C1 segment of cervical spinal cord (tissue), 14 donors: ENCODE results near the gene ADD1.
"Not testable (repeated sequence)": the region's sequence is repeated elsewhere in the genome, so short reads cannot be mapped to it uniquely, and the experiment has no call there.

ENCODE experiments used
- DNase-seq, 14 donors: peaks; one replicate each; lab custom pipeline; 2025; lab: John Stamatoyannopoulos, UW

The ADD1 gene

GRCh38 chr4:2944586-2945526, 101.2 kb downstream of the ADD1 start:
- DNase-seq: no peak

DNA sequence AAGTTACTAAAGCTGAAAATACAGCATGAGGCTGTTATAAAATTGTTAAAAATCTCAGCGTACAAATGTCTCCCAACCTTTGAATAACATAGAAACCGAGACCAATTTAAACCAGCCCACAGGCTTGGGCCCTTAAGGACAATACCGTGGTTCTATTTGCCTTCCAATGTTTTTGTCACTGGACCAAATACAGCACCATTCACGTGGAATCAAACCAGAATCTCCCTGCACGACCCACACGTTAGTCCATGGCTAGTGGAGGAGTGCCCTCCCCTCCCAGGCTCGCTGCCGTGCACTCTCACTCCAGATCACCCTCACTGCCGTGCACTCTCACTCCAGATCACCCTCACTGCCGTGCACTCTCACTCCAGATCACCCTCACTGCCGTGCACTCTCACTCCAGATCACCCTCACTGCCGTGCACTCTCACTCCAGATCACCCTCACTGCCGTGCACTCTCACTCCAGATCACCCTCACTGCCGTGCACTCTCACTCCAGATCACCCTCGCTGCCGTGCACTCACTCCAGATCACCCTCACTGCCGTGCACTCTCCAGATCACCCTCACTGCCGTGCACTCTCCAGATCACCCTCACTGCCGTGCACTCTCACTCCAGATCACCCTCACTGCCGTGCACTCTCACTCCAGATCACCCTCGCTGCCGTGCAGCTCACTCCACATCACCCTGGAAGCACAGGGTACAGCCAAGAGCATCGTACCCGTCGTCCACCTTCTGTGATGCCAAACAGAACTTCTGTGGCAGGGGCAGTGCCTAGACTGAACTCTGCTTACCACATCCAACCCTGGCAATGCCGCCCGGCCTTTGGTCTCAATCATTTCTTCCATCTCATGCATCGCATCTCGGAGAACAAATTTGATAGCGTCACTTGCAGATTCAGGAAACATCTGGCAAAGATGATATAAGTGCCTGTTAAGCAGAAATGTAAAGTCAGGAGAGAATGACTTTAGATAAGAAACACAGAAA, 102.3 kb downstream of the ADD1 start:
- not testable (repeated sequence) for DNase-seq

DNA sequence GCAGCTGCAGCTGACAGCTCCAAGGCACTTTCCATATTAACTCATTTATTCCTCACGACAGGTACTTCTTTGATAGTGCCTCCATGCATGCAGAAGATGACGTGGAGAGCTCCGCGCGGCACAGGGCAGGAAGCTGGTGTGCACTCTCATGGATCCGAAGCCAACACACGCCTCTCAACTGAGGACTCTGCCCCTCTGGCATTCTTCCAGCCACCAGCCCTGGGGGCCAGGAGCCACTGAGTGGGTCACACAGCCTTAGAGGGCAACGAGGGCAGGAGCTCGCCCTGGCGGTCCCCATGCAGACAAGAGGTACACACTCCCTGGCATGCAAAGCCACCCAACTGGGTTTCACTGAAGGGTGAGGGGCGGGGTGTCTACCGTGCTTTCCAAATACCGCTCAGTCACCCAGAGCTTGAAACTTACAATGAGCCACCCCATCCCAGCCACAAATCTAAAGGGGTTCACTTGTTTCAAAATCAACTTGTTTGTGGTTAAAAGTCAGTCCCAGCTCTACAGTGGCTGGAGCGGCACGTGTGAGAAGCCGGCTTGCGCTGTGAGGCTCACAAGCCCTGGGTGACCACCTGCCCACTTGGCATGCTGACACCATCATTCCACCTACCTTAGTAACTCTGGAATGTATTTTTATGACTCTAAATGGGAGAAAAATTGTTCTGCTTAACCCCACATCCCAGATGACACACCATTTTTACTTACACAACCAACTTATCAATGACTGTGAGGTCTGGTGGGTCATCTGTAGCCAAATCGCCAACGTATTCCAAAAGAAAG, 103.4 kb downstream of the ADD1 start:
- DNase-seq: no peak

DNA sequence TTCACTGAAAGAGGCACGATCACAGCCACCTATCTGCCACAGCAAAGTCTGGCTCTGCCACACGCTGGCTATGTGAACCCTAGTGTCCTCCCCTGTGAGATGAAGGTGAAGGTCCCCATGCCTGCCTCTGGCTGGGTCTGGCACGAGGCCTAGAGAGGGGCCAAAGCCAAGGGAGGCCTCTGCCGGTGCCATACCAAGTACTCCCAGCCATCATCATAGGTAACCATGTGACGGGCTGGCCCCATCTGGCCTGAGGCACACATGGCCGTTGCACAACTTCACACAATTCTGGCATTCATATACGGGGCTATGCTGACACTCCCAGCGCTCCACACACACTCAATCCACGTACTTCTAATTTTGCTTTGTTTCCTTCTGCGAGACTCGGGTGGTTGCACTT, 104.3 kb downstream of the ADD1 start:
- no peak for DNase-seq

- DNase-seq: peak in 2 of 14 donors; percentile 23 to 74
Observed at GRCh38 chr4:2948895-2949781, 105.5 kb downstream of the ADD1 start.

- DNase-seq: no peak
Observed at GRCh38 chr4:2949782-2950125, 106.1 kb downstream of the ADD1 start.

DNA sequence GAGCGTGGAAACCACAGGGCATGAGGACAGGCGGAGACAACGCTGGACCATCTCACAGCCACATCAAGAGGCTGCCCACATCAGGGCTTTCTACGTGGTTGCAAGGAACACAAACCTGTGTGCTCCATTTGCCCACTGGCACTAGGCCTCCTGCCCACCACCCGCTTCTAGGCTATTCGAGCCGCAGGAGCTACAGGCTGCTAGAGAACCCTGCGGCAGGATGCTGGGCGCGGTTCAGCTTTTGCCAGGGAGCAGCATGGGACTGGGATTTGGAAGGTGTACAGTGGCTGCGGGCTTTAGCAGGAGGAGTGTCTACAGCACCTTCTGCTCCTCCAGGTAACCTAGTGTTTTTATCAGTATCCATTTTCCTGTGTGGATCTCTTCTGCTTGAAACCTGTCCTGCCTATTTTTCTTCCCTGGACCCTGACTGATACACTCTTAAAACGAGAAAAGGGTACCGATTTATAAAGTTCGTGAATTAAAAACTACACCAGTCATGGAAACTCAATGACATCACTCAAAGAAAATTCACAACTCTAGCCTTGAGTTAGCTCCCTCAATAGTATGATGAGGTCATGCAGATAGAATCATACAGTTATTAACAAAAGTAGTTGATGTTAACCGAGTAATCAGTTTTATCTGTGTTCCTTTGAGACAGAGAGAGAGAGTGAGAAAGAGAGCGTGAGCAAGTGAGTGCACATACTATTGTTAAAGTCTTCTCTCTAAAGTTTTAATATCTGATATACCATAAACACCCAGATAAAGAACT, 106.8 kb downstream of the ADD1 start:
- peak in 1 of 14 donors; percentile 67 for DNase-seq

- DNase-seq: peak in 1 of 14 donors; percentile 19
Observed at GRCh38 chr4:2953496-2953895, 109.9 kb downstream of the ADD1 start.

- DNase-seq: peak in 1 of 14 donors; percentile 51
Observed at GRCh38 chr4:2954358-2955185, 110.9 kb downstream of the ADD1 start.

DNA sequence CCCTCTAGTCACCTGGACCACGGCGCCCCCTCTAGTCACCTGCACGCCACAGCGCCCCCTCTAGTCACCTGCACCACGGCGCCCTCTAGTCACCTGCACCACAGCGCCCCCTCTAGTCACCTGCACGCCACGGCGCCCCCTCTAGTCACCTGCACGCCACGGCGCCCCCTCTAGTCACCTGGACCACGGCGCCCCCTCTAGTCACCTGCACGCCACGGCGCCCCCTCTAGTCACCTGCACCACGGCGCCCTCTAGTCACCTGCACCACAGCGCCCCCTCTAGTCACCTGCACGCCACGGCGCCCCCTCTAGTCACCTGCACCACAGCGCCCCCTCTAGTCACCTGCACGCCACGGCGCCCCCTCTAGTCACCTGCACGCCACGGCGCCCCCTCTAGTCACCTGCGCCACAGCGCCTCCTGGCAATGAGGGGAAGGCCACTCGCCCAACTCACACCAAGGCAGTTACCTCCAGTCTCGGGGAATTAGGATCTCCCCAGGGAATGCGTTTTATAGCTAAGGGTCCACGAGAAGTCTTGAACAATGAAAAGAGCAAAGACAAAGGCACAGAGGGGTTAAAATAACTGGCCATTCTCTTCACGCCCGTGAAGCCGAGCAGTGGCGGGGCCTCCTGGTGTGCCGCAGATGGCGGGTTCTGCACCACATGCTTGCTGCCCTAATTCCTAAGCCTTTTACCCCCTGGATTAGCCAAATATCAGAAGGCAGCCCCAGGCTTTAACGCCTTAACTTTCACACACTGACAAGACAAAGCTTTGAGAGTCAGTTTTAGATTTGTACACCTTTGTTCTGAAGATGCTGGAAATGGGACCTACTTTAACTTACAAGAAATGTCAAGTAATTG, 111.8 kb downstream of the ADD1 start:
- peak in 1 of 14 donors; percentile 58 for DNase-seq

- no peak for DNase-seq
Observed at GRCh38 chr4:2958446-2958845, 114.8 kb downstream of the ADD1 start.

DNA sequence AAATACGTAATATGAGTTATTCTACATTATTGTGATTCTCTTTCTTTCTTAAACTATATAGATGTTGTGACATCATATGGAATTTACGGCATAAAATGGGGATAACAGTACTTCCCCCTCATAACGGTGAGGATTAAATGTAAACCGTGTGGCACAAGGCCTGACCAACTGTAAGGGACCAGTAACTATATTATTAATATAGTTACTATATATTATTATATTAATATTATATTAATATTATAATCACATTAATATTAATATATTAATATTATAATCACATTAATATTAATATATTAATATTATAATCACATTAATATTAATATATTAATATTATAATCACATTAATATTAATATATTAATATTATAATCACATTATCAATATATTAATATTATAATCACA, 116.8 kb downstream of the ADD1 start:
- not testable (repeated sequence) for DNase-seq

- DNase-seq: no peak
Observed at GRCh38 chr4:2961421-2961810, 117.8 kb downstream of the ADD1 start.

DNA sequence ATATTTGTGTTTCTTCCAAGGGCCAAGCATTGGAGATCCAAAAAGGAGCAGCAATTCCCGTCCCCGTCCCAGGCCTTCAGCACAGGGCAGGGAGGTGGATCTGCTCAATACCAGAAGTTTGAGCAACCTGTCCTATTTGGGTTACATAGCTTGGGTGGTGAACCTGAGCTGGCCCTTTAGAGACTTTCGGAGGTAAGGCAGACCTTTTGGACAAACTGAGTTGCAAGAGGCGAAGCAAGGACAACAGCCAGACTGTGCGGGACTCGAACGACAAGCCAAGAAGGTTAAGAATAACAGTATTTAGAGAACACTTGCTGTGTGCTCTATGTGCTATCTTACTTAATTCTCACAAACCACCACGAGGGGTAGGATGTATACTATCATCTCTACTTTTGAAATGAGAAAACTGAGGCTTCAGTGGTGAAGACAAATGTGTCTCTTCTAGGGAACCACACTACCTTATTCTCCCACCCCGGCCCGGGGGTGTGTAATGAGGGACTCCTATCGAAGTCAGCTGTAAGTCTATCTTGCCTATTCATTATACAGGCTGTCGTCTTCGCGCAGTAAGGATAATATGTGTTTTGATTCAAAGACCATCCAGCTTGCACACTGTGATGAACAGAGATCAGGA, 118.3 kb downstream of the ADD1 start:
- no peak for DNase-seq

GRCh38 chr4:2962614-2963174, 119.0 kb downstream of the ADD1 start:
- peak in 3 of 14 donors; percentile 61 to 72 (median 68) for DNase-seq

DNA sequence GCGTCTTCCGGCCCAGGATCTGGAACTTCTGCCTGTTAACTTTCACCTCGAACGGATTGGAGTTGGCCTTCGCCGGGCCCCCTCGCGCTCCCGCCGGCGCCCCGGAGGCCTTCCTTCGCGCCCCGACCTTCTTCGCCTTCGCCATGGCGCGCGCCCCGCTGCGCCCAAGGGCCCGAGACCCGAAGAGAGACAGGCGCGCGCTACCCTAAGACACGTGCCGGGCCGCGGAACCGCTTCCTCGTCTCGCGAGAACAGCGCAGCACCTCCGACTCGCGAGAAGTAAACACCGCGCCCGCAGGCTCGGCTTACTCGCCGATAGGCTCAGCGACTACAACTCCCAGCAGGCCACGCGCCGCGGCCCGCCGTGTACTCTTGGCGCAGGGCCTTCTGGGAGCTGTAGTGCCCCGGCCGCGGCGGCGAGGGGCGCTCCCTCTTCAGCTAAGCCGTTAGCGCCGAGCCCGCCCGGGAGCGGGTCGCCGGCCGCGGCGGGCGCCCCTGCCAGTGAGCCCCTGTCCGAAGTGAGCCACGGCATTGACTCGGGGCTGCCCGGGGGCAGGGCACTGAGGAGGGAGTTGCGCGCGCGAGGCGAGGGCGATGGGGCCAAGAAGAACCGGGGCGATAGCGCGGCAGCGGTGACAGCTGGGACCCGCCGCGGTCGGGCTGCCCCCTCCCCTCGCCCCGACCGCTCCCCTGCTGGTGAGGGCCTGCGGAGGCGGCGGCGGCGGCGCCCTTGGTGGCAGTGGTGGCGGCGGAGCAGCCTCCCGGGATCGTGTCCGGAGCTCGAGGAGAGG, 119.7 kb downstream of the ADD1 start, which contains the start of the genes GRK4 and NOP14:
GRK4 (plus strand) TSS at position 397 of the 791 bp plus-strand sequence. CDS start 500 bp downstream, outside the sequence.
NOP14 (minus strand) TSS at position 232 of the 791 bp plus-strand sequence; CDS start at position 145, 87 bp downstream.
- DNase-seq: peak; percentile 70 to 96 (median 92)
